HG03095 (cell line): ENCODE data around the gene CDH4.

Source experiments
- ATAC-seq: cut with Tn5 transposase; IDR thresholded peaks from one replicate; pipeline ENCODE4 v1.9.1; 2021; ENCODE audit warnings: moderate library complexity; ENCODE audit not compliant: unreplicated experiment

CDH4 gene

DNA sequence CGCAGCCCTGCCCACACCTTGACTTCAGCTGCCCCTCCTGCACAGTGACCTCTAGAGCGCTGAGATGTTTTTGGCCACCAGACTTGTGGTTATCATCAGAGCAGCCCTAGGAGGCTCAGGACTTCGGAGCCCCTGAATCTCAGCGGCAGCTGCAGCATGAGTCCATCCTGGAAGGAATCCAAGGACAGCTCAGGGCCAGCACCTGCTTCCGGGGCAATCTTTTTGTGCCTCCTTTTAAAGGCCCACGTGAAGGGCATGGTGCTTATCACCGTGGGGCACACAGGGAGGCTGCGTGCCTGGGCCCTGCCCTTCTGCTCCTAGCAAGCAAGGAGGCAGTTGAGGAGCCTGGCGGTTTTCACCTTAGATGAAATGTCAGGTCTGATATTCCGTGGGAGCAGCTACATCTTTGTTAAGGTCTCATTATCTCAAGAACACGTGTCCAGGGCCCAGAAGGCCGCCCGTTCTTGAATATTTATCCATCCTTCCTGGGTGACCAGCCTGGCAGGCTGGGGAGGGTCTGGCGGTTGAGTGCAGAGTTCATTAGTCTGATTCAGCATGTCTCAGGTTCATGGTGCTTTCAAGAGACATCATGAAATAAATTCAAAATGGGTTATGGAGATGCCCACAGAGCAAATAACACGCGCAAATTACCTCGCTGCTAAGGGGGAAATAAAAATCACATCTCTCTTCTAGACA is 421.2 kb downstream of the CDH4 start:
- no peak for ATAC-seq

GRCh38 chr20:61674121-61674520 is 422.1 kb downstream of the CDH4 start:
- no peak for ATAC-seq

DNA sequence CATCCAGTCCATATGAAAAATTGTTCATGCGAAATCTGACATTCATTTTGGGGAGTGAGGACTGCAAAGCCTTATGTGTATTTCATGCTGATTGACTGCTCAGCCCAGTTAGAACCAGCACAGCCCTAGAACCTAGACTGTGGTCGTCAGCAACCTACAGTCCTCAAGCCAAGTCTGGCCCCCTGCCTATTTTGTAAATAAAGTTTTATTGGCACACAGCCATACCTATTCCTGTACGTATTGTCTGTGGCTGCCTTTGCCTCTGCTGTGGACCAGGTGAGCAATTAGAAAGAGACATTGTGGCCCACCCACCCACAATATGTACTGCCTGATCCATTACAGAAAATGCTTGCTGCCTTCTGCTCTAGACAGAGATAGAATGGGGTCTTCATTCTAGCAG is 422.6 kb downstream of the CDH4 start:
- no peak for ATAC-seq

GRCh38 chr20:61677928-61678327 is 425.9 kb downstream of the CDH4 start:
- no peak for ATAC-seq

GRCh38 chr20:61678437-61678836 is 426.4 kb downstream of the CDH4 start:
- no peak for ATAC-seq

DNA sequence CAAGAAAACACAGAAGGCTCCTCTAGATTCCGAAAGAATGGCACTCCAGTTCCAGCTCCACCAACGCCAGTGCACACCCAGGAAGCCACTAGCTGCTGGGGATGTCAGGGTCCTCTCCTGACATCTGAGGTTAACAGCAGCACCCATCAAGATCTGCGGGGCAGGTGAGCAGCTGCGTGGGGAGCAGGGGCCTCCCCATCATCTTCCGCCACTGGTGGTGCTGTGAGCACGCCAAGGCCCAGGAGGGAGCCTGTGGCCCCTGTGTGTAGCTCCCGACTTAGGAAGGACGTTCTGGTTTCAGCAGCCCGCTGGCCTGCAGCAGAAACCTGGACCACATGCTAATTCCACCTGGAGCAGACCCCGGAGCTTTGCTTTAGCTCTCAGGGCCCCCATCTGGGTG is 427.4 kb downstream of the CDH4 start:
- no peak for ATAC-seq

DNA sequence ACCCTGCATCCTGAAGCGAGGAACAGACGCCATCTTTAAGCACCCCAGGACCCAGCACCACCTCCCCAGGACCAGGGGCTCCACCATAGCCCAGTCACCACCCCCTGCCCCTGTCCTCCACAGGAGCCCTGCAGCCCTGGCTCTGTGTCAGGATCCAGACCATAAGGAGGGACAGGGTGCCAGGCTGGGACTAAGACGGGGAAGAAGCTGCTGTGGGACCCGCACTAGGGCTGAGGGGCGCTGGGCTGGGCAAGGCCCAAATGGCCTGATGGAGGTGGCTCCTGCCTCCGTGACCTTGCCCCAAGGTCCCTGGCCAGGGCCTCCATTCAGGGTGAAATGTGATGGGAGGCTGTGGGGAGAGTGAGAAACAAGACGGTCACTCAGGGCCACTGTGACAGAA is 428.0 kb downstream of the CDH4 start:
- ATAC-seq = no peak

DNA sequence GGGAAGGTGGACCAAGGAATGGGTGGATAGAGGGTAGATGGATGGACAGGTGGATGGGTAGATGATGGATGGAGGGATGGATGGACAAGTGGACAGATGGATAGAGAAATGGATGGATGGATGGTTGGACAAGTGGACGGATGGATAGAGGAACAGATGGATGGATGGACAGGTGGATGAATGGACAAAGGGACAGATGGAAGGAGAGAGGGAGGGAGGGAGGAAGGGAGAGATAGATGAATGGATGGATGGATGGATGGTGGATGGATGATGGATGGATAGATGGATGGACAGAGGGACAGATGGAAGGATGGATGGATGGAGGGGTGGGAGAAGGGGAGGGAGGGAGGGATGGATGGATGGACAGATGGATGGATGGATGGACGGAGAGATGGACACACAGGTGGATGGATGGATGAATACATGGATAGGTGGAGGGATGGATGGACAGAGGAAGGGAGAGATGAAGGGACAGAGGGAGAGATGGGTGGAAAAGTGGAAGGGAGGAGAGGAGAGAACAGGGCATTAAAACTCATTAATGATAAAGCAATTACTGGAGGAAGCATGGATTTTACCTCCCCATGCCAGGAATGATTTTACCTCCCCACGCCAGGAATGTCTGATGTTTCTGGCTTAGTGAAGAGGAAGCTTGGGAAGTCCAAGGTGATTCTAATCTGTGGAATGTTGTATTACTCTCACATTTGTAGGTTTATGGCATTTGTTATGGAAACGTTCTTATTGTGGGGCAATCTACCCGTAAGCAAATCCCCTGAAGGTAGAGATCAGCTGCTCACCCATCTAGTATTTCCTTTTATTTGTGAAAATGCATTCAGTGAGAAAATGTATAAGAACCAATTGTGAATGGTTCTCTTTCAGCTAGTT is 430.3 kb downstream of the CDH4 start:
- ATAC-seq = no peak

- no peak for ATAC-seq
Measured at GRCh38 chr20:61682996-61683681, 431.1 kb downstream of the CDH4 start.

DNA sequence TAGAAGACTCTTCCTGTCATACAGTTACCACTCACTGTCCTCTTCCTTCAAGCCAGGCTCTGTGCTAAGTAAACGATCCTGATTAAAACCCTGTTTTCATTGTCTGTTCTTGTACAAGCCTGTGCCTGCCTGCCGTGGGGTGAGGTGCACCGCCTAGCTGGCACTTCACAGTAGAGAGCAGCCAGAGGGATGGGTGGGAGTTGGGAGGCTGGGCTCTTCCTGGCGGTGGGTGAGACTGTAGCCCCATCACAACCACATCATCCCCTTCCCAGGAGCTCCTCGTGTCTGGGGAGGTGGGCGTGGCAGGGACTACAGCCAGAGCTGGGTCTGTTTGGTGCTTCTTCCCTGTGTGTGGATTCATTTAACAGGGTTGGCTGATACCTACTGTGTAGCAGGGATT is 431.7 kb downstream of the CDH4 start:
- no peak for ATAC-seq

DNA sequence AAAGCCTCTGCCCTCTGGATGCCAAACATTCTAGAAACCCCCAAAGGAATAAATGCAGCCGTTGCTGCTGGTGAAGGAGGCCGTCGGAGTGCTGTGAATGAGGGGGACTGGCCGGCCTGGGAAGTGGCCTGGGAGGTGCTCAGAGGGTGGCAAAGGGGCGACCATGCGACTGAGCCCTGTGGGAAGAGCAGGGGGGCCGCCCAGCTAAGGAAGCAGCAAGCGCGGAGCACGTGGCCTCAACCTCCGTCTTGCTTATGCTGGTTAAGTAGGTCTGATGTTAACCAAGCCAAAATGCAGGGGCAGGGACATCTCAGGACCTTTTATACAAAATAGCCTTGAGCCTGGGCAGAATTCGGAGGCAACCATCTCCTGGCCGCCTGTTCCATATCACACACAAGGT is 432.1 kb downstream of the CDH4 start:
- no peak for ATAC-seq

DNA sequence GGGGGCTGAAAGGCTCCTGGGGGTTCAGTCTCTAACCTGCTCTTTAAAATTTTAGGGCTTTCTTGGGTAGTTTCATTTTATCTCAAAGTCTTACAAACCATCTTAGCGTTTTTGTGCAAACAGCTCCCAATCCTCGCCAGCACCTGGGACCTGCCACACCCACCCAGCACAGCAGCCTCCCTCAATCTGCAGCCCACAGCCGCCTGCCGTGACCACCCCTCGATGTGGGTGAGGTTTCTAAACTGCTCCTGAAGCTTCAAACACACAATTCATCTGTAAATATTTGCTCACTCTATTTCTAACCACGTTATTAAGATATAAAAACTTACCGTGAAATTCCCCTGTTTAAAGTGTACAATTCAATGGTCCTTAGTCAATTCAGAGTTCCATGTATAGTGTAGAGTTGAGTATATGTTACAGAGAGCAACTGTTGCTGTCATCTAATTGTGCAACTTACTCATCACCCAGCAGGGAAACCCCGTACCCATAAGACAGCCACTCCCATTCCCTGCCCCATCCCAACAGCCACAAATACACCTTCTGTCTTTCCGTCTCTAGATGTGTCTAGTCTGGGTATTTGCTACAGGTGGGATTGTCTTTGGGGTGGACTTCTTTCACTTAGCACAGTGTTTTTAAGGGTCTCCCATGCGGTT is 432.6 kb downstream of the CDH4 start:
- ATAC-seq = no peak

GRCh38 chr20:61685462-61685861 is 433.4 kb downstream of the CDH4 start:
- no peak for ATAC-seq

DNA sequence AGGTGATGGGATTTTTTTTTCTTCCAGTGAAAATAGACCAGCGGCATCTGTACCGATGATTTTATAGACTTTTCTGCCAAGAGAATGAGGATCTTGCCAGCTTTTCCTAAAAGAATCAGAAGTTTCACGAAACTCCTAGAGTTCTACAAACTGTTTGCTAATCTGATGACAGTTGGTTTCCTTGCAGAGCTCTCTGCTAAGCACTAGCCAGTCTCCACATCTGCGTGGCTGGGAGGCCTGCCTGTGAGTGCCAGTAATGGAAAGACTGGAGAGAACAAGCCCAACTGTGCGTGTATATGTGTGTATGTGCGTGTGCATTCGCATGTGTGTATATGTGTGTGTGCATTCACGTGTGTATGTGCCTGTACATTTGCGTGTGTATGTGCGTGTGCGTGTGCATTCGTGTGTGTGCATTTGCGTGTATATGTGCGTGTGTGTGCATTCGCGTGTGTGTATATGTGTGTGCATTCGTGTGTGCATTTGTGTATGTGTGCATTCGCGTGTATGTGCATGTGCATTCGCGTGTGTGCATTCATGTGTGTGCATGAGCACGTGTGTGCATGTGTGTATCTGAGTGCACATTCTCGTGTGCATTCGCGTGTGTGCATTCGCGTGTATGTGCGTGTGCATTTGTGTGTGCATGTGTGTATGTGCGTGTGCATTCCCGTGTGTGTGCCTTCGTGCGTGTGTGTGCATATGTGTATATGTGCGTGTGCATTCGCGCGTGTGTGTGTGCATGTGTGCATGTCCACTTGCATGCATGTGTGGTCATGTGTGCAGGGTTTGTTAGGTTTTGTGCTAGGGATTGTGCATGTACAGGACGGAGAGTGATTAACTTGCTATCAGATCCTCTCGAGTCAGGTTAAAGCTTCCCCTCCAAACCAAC is 434.2 kb downstream of the CDH4 start:
- ATAC-seq = no peak

DNA sequence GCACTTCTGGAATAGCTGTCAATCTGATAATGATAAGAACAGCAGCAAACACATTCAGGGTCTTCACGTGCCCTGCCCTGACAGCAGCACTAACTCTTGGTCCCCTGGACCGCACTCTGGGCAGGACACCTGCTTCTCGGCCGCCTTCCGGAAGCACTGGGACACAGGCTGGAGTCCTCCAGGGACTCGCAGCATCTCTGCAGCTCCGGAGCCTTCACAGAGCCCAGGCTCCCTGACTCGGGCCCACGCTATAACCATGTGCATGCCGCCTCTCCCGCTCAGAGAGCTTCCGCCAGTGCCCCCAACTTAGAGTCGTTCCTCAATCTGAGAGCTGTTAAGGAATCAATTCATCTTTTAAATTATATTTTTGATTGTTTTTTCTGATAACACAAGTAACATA is 436.4 kb downstream of the CDH4 start:
- ATAC-seq = no peak

DNA sequence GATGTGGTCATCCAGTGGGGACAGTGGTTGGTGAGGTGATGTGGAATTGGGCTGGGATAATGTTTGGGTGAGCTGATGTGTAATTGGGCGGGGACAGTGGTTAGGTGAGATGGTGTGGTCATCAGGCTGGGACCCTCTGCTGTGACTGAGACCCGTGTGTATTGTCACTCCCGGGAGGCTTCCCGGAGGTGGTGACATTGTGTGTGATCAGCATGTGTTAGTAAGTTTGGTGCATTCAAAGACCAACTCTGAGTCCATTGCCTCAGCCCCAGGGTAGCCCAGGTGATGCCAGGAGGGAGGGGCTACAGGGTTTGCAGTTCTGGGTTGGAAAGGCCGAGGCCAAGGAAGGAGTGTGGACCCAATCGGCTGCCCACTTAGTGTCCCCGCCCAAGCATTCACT is 438.1 kb downstream of the CDH4 start:
- ATAC-seq = no peak

- no peak for ATAC-seq
Measured at GRCh38 chr20:61690993-61691838, 439.2 kb downstream of the CDH4 start.

- ATAC-seq = no peak
Measured at GRCh38 chr20:61691978-61692377, 439.9 kb downstream of the CDH4 start.

GRCh38 chr20:61692479-61692878 is 440.4 kb downstream of the CDH4 start:
- no peak for ATAC-seq
